WI38 (cell line): ENCODE results near the gene PPDPF.

Experiments used
- H3K4me3 ChIP-seq: 2 replicates; pipeline ENCODE4 v1.5.1; 2011; ENCODE audit warnings: low read depth, mild to moderate bottlenecking, control low read depth, low read length
- CTCF ChIP-seq: IDR thresholded peaks from 2 replicates; pipeline ENCODE4 v1.5.1; 2012; ENCODE audit warnings: low read depth, mild to moderate bottlenecking, control low read depth, low read length

Gene PPDPF

GRCh38 chr20:63483834-63484233 is 36.7 kb upstream of the PPDPF start:
- no peak overlapping the region for H3K4me3 ChIP-seq
- no peak for TF ChIP-seq CTCF

GRCh38 chr20:63484236-63484635 is 36.3 kb upstream of the PPDPF start:
- H3K4me3 ChIP-seq, result no peak overlapping the region
- no peak for TF ChIP-seq CTCF

- TF ChIP-seq CTCF, result no peak
Measured at GRCh38 chr20:63484651-63485403, 35.7 kb upstream of the PPDPF start.

GRCh38 chr20:63486300-63486855 is 34.2 kb upstream of the PPDPF start:
- H3K4me3 ChIP-seq, result no peak overlapping the region
- no peak for TF ChIP-seq CTCF

More at GRCh38 chr20:63484651-63485403, 35.7 kb upstream of the PPDPF start:
- no peak overlapping the region for H3K4me3 ChIP-seq

- TF ChIP-seq CTCF, result no peak
- H3K4me3 ChIP-seq, result no peak overlapping the region
Measured at GRCh38 chr20:63487116-63487764, 33.3 kb upstream of the PPDPF start.

- no peak for TF ChIP-seq CTCF
- no peak overlapping the region for H3K4me3 ChIP-seq
Measured at GRCh38 chr20:63487781-63488241, 32.8 kb upstream of the PPDPF start.
